GM10248 (cell line): ENCODE measurements around the gene MSANTD1.

Experiments used
- CTCF ChIA-PET: fragments of 300-600 bp; sonication (Branson Sonifier 250); formaldehyde crosslinking; extraction: SDS; loops from one replicate; lab custom pipeline; 2021; ENCODE audit warnings: antibody characterized with exemption; lab: Yijun Ruan, JAX
- POLR2A ChIA-PET: fragments of 350-650 bp; sonication (Branson Sonifier 250); formaldehyde crosslinking; extraction: SDS; loops from one replicate; lab custom pipeline; 2020; ENCODE audit warnings: antibody characterized with exemption; lab: Yijun Ruan, JAX
- DNase-seq: peaks from one replicate; pipeline ENCODE4 v3.0.0; 2012; ENCODE audit errors: extremely low spot score
- CTCF ChIP-seq: IDR thresholded peaks from 2 replicates; pipeline ENCODE4 v1.5.1; 2012; ENCODE audit warnings: mild to moderate bottlenecking, low read depth; ENCODE audit errors: extremely low read depth, missing control alignments, control extremely low read depth

The MSANTD1 gene

GRCh38 chr4:3254302-3255131 lies 5.6 kb downstream of the MSANTD1 start:
- POLR2A ChIA-PET, result no interaction called here
- no peak for DNase-seq
- no peak for TF ChIP-seq CTCF
- CTCF ChIA-PET, result interaction anchor here (1.8 kb wide), 1 partner anchor 13 kb away, joined by 4 read pairs; no protein-coding TSS in a partner anchor

GRCh38 chr4:3255611-3256186 lies 6.7 kb downstream of the MSANTD1 start:
- POLR2A ChIA-PET, result interaction anchor here (0.7 kb wide), 1 partner anchor 16 kb away, joined by 4 read pairs; no protein-coding TSS in a partner anchor
- TF ChIP-seq CTCF, result no peak
- CTCF ChIA-PET, result no interaction called here
- no peak for DNase-seq

GRCh38 chr4:3256230-3257102 lies 7.5 kb downstream of the MSANTD1 start:
- no peak for TF ChIP-seq CTCF
- ChIA-PET CTCF (interaction anchor here (1.2 to 1.6 kb wide), 3 partner anchors 10 to 224 kb away, joined by 3 to 4 read pairs (median 4); no protein-coding TSS in a partner anchor), POLR2A (no interaction called here)

GRCh38 chr4:3257103-3257555 lies 8.2 kb downstream of the MSANTD1 start:
- ChIA-PET POLR2A (no interaction called here), CTCF (interaction anchor here (0.9 to 1.6 kb wide), 4 partner anchors 11 to 224 kb away, joined by 3 to 4 read pairs (median 4); no protein-coding TSS in a partner anchor)
- no peak for TF ChIP-seq CTCF
- no peak for DNase-seq

More at GRCh38 chr4:3256230-3257102, 7.5 kb downstream of the MSANTD1 start:
- no peak for DNase-seq

- CTCF ChIA-PET, result interaction anchor here (0.9 to 1.6 kb wide), 4 partner anchors 11 to 223 kb away, joined by 3 to 4 read pairs (median 3); no protein-coding TSS in a partner anchor
- TF ChIP-seq CTCF, result no peak
- DNase-seq, result no peak
Measured at GRCh38 chr4:3257556-3258482, 8.9 kb downstream of the MSANTD1 start.

More at GRCh38 chr4:3257556-3258482, 8.9 kb downstream of the MSANTD1 start:
- POLR2A ChIA-PET, result interaction anchor here (1.2 kb wide), 1 partner anchor 9 kb away, joined by 3 read pairs; the partner anchor contains the start of gene MSANTD1
